Effector memory CD8-positive, alpha-beta T cell (primary cell): ENCODE data around the gene GRK2.
"Not testable (repeated sequence)": the region's sequence is repeated elsewhere in the genome, so short reads cannot be mapped to it uniquely, and the experiment has no call there.

ENCODE experiments used
- ATAC-seq: fragments of 150-1000 bp; cut with Tn5 transposase; replicated peaks from 2 replicates; pipeline ENCODE4 v1.10.0; 2021; ENCODE audit warnings: mild to moderate bottlenecking, moderate library complexity
- DNase-seq, 3 experiments: peaks; one replicate each; pipeline ENCODE4 v3.0.0; 2021
- H3K27ac Mint-ChIP-seq, 2 donors: one replicate each; pipeline ENCODE4 v1.8.0; 2022; ENCODE audit warnings: mild to moderate bottlenecking in 2 of 2, mixed read lengths in 2 of 2, moderate library complexity in 2 of 2
- H3K27me3 Mint-ChIP-seq, 2 donors: one replicate each; pipeline ENCODE4 v1.8.0; 2022; ENCODE audit warnings: mixed read lengths in 2 of 2
- H3K36me3 Mint-ChIP-seq: one replicate; pipeline ENCODE4 v1.8.0; 2022; ENCODE audit warnings: mild to moderate bottlenecking, moderate library complexity, mixed read lengths; ENCODE audit not compliant: insufficient read depth
- H3K4me1 Mint-ChIP-seq, 2 donors: one replicate each; pipeline ENCODE4 v1.8.0; 2022; ENCODE audit warnings: low read depth in 2 of 2, mixed read lengths in 2 of 2
- H3K4me3 Mint-ChIP-seq, 2 donors: one replicate each; pipeline ENCODE4 v1.8.0; 2022; ENCODE audit warnings: mild to moderate bottlenecking in 2 of 2, mixed read lengths in 2 of 2, moderate library complexity in 2 of 2
- H3K9me3 Mint-ChIP-seq, 2 donors: one replicate each; pipeline ENCODE4 v1.8.0; 2022; ENCODE audit warnings: mixed read lengths in 2 of 2
- total RNA-seq, 9 experiments: gene quantifications; one replicate each; lab custom pipeline; 2026; lab: John Stamatoyannopoulos, UW

The GRK2 gene
- total RNA-seq, result 169 to 499 (median 343) reads per million in 9 experiments

DNA sequence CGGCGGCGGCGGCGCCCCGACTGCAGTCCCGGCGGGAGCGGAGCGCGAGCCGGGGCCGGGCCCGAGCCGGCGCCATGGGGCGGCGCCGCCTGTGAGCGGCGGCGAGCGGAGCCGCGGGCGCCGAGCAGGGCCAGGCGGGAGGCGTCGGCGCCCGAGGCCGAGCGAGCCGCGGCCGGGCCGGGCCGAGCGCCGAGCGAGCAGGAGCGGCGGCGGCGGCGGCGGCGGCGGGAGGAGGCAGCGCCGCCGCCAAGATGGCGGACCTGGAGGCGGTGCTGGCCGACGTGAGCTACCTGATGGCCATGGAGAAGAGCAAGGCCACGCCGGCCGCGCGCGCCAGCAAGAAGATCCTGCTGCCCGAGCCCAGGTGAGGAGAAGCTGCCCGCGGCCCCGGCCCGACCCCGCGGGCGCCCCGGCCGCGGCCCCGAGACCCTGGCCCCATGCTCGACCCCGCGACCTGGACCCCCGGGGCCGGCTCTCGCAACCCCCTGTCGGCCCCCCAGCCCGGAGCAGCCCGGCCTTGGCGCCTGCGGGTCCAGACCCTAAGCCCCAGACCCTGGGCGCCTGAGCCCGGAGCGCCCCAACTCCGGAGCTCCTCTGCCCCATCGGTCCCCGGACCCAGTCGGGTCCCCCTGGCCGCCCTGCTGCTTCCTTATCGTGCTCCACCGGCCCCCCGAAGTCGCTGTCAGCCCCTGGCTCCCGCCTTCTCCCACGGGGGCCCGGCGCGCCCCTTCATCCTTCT lies at the start of gene GRK2:
GRK2 (plus strand) TSS at position 25 of the 739 bp plus-strand sequence; CDS start at position 252, 227 bp downstream.
- ATAC-seq (peak; percentile 18), DNase-seq (peak in 2 of 3 experiments; percentile 22 to 38)
- peaks cover 59% of the 10 kb centered on the region for H3K36me3 Mint-ChIP-seq
- H3K4me3 Mint-ChIP-seq, result peak within 1 kb of the TSS; percentile 96 to 99
- H3K4me1 Mint-ChIP-seq, result peaks cover 64 to 66% of the 10 kb centered on the region in 2 donors
- no peaks in the 10 kb centered on the region for H3K9me3 Mint-ChIP-seq
- H3K27me3 Mint-ChIP-seq, result no peaks in the 10 kb centered on the region
- peak within 1 kb of the TSS; percentile 95 to 99 for H3K27ac Mint-ChIP-seq

DNA sequence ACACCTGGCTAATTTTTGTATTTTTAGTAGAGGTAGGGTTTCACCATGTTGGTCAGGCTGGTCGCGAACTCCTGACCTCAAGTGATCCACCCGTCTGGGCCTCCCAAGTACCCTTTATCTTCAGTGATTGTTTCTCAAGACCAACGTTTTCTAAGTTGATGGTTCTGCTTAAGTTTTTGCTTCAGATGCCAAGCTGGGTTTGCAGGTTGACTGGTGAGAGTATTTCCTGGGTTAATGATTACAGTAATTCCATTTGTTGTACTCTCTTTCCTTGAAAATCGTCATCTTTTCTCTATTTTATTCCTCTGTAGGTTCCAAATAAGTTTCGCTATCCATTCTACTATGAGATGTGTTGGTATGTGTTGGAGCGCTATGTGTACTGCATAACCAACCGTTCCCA lies 38.5 kb upstream of the GRK2 start:
- Mint-ChIP-seq H3K27me3 (no peaks in the 10 kb centered on the region), H3K4me3 (no peak overlapping the region), H3K36me3 (peaks cover 78% of the 10 kb centered on the region), H3K9me3 (no peaks in the 10 kb centered on the region), H3K27ac (peak overlapping the region in 1 of 2 donors; percentile 87), H3K4me1 (peaks cover 0 to 2% of the 10 kb centered on the region in 2 donors)
- ATAC-seq, result no peak
- no peak for DNase-seq

GRCh38 chr11:67230406-67230805 lies 35.9 kb upstream of the GRK2 start:
- Mint-ChIP-seq H3K27me3 (no peaks in the 10 kb centered on the region), H3K9me3 (no peaks in the 10 kb centered on the region), H3K27ac (peak overlapping the region; percentile 35 to 77), H3K4me3 (no peak overlapping the region), H3K36me3 (peaks cover 59% of the 10 kb centered on the region), H3K4me1 (peaks cover 2 to 9% of the 10 kb centered on the region in 2 donors)
- DNase-seq, result no peak
- peak; percentile 51 for ATAC-seq

DNA sequence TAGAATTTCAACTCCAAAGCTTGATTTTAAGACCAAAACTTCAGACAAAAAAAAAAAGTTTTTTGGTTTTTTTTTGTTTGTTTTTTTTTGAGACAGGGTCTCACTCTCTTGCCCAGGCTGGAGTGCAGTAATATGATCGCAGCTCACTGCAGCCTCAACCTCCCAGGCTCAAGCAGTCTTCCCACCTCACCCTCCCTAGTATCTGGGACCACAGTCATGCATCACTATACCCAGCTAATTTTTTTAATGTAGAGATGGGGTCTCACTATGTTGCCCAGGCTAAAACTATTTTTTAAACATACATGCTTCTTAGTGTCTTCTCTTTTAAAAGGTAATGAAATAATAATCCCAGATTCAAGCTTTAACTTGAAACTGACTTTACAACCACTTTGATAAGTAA lies 35.4 kb upstream of the GRK2 start:
- Mint-ChIP-seq H3K27me3 (no peaks in the 10 kb centered on the region), H3K9me3 (no peaks in the 10 kb centered on the region), H3K36me3 (peaks cover 58% of the 10 kb centered on the region), H3K27ac (peak overlapping the region in 1 of 2 donors; percentile 77), H3K4me3 (no peak overlapping the region), H3K4me1 (peaks cover 2 to 9% of the 10 kb centered on the region in 2 donors)
- no peak for ATAC-seq
- no peak for DNase-seq

- H3K27me3 Mint-ChIP-seq, result no peaks in the 10 kb centered on the region
- H3K36me3 Mint-ChIP-seq, result peaks cover 41% of the 10 kb centered on the region
- no peak overlapping the region for H3K4me3 Mint-ChIP-seq
- DNase-seq, result no peak
- H3K9me3 Mint-ChIP-seq, result no peaks in the 10 kb centered on the region
- H3K27ac Mint-ChIP-seq, result peak overlapping the region; percentile 16 to 67
- peaks cover 3 to 14% of the 10 kb centered on the region in 2 donors for H3K4me1 Mint-ChIP-seq
- no peak for ATAC-seq
Measured at GRCh38 chr11:67233584-67234190, 32.6 kb upstream of the GRK2 start.

- ATAC-seq, H3K4me3 Mint-ChIP-seq, DNase-seq, H3K27me3 Mint-ChIP-seq, H3K9me3 Mint-ChIP-seq: not testable (repeated sequence)
- H3K27ac Mint-ChIP-seq, result peak overlapping the region in 1 of 2 donors; percentile 67
- H3K36me3 Mint-ChIP-seq, result peaks cover 33% of the 10 kb centered on the region
- H3K4me1 Mint-ChIP-seq, result peaks cover 10 to 23% of the 10 kb centered on the region in 2 donors
Measured at GRCh38 chr11:67234571-67234970, 31.7 kb upstream of the GRK2 start.

GRCh38 chr11:67237574-67237973 lies 28.7 kb upstream of the GRK2 start:
- Mint-ChIP-seq H3K27ac (no peak overlapping the region), H3K4me3 (no peak overlapping the region), H3K27me3 (no peaks in the 10 kb centered on the region), H3K9me3 (no peaks in the 10 kb centered on the region), H3K36me3 (peaks cover 41% of the 10 kb centered on the region), H3K4me1 (peaks cover 36 to 47% of the 10 kb centered on the region in 2 donors)
- ATAC-seq, result no peak
- DNase-seq, result no peak

DNA sequence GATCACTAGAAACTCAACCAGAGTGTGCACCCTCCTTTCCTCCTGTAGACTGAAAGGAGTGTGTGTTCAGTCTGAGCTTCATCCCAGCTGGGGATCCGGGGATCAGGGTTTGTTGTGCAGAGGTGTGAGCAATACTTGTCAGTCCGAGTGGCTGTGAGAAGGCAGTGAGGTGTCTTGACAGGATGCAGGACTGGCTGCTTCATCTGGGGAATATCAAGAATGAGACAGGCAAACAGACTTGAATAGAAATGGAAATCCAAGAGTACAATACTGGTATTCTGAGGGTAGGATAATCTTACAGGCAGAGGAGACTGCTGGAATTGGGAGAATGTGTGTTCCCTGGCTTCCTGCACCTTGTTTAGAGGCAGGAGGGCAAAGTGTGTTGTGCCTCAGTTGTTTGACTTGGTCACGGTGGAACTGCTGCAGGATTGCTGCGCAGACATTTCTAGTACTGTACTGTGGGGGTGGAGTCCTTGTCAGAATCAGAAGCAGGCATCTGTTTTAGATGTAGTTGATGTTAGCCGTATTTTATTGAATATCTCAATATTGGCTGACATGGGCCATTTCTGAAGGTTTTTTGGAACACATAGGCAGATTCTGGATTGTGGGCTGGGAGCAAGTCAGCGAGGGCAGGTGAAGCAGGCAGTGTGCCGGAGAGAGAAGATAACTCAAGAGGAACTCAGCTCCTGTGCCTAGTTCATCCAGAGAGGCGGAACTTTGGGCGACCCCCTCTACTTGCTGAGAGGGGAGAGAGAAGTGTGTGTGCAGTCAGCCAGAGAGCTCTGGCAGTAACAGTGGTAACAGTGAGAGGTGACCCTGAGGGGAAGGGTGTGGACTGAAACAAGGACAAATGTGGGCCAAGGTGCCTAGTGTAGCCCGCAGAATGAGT lies 27.1 kb upstream of the GRK2 start:
- H3K4me3 Mint-ChIP-seq, result peak overlapping the region; percentile 99 to 100
- ATAC-seq (no peak), DNase-seq (no peak)
- peaks cover 54% of the 10 kb centered on the region for H3K36me3 Mint-ChIP-seq
- peaks cover 44 to 56% of the 10 kb centered on the region in 2 donors for H3K4me1 Mint-ChIP-seq
- no peaks in the 10 kb centered on the region for H3K9me3 Mint-ChIP-seq
- no peaks in the 10 kb centered on the region for H3K27me3 Mint-ChIP-seq
- H3K27ac Mint-ChIP-seq, result peak overlapping the region; percentile 100

DNA sequence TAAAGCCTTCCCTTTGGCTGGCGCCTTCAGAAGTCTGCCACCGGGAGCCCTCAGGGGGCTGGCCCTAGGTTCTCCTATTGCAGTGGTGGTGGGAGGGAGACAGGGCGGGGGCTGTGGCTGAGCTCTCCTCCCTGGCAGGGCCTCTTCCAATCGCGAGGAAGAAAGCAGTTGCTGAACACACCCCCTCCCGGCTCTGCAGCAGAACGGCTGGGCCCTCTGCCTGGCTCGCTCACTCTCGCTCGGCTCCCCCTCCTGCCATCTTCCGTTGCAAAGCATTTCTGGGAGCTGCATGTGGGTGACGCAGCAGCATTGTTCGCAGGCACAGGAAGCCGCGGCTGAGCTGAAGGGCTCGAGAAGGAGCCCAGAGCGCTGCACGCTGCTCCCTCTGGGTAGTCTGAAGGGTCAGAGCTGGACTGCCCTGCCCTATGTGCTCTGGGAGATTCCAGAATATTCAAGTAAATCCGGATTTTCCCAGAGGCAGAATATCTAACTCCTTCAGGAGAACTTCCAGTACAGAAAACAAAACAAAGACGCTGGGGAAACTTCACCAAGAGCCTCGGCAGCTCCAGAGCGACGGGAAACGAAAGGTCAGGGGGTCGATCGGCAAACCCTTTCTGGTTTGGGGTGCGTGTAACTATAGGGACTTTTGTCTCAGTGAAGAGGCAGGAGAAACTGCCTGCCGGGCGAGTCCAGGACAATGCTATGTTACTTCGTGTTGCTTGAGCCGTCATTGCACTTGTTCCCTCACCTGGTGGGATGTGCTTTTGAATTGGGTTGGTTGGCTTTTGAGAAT lies 26.3 kb upstream of the GRK2 start:
- ATAC-seq (peak; percentile 82), DNase-seq (peak; percentile 92 to 95 (median 94))
- H3K4me3 Mint-ChIP-seq, result peak overlapping the region; percentile 99 to 100
- peak overlapping the region; percentile 100 for H3K27ac Mint-ChIP-seq
- H3K36me3 Mint-ChIP-seq, result peaks cover 57% of the 10 kb centered on the region
- peaks cover 47 to 56% of the 10 kb centered on the region in 2 donors for H3K4me1 Mint-ChIP-seq
- H3K9me3 Mint-ChIP-seq, result no peaks in the 10 kb centered on the region
- H3K27me3 Mint-ChIP-seq, result no peaks in the 10 kb centered on the region

DNA sequence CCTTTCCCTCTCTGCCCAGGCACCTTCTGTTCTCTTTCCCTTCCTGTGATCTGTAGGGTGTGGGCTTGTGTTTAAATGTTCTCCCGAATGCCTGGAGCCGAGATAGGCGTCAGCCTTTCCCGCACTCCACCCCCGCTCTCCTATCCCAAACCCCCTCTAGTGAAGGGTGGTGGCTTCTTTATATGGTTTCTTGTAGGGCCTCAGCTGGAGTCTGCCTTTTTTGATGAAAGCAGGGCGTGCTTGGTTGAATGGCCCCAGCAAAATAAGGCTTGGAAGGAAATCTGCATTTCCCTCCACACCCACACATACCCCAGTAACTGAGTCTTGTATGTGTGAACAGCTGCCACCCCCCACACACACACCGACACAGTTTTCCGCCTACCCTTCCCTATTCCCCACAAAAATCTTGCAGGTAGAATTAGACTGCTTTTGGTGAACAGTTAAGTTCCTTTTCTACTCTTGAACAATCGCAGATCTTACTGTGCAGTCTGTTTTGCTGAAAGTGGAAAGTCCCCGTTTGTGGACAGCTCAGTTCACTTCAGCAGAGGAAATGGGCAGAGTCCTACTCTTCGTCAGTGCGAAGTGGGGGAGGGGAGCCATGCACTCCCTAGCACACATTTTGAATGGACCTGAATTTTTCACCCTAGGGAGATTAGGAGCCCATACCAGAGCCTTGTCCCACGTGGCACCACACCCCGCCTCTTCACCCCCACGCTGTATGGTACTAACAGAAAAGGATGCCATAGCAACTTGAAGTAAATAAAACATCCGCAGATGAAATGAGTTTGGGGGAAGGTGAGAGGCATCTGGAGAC lies 25.5 kb upstream of the GRK2 start:
- peak; percentile 80 to 87 (median 82) for DNase-seq
- peak overlapping the region; percentile 99 to 100 for H3K4me3 Mint-ChIP-seq
- no peaks in the 10 kb centered on the region for H3K9me3 Mint-ChIP-seq
- no peaks in the 10 kb centered on the region for H3K27me3 Mint-ChIP-seq
- peak overlapping the region; percentile 100 for H3K27ac Mint-ChIP-seq
- ATAC-seq, result peak; percentile 53
- H3K4me1 Mint-ChIP-seq, result peaks cover 50 to 57% of the 10 kb centered on the region in 2 donors
- H3K36me3 Mint-ChIP-seq, result peaks cover 62% of the 10 kb centered on the region

DNA sequence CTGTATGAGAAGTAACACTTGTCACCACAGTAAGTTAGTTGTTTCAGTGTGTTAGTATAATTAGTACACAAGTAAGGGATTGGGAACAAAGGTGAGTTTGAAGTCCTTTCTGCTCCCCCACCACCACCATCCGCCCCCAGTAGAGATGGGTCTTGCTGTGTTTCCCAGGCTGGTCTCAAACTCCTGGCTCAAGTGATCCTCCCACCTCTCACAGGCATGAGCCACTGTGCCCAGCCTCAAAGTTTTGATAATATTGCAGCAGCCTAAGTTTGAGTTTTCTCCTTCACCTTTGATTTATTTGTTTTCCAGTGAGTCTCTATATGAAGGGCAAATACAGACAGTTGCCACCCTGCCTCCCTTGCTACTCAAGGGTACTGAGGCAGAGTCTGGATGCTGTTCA lies 23.7 kb upstream of the GRK2 start:
- DNase-seq (no peak), ATAC-seq (no peak)
- Mint-ChIP-seq H3K36me3 (peaks cover 79% of the 10 kb centered on the region), H3K4me1 (peaks cover 50 to 62% of the 10 kb centered on the region in 2 donors), H3K4me3 (peak overlapping the region; percentile 99 to 100), H3K27ac (peak overlapping the region; percentile 100), H3K9me3 (no peaks in the 10 kb centered on the region), H3K27me3 (no peaks in the 10 kb centered on the region)

- no peak for DNase-seq
- no peaks in the 10 kb centered on the region for H3K9me3 Mint-ChIP-seq
- peaks cover 84% of the 10 kb centered on the region for H3K36me3 Mint-ChIP-seq
- peak overlapping the region; percentile 71 to 100 for H3K27ac Mint-ChIP-seq
- peaks cover 50 to 62% of the 10 kb centered on the region in 2 donors for H3K4me1 Mint-ChIP-seq
- H3K4me3 Mint-ChIP-seq, result peak overlapping the region; percentile 99 to 100
- ATAC-seq, result no peak
- no peaks in the 10 kb centered on the region for H3K27me3 Mint-ChIP-seq
Measured at GRCh38 chr11:67243051-67243450, 23.2 kb upstream of the GRK2 start.
